Measurements from ENCODE around the gene TSPEAR. TPM values are rescaled to one million over a fixed set of nuclear protein-coding genes. Genes with fewer than 3 reads are reported as not detected.

The TSPEAR gene
- total RNA-seq, 2 experiments from 2014 or later = not detected

DNA sequence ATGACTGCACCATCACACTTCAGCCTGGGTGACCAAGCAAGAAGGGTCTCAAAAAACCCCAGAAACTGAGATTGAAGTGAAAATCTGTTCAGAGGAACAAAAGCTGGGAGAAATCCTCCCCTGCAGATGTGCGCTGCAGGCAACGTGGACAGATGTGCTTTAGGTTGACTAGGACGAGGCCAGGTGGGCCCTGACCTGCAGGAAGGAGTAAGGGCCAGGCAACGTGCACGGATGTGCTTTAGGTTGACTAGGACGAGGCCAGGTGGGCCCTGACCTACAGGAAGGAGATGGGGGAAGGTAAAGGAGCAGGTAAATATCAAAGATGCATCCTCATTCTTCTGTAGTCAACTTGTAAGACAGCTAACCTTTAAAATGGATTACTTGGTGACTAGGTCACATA, 26.9 kb downstream of the TSPEAR start:
- no peaks in the 10 kb centered on the region for H3K36me3 Mint-ChIP-seq (ENCODE audit: low read depth)
- H3K27ac Mint-ChIP-seq = no peak overlapping the region
- DNase-seq (no peak), ATAC-seq (no peak)
- no peaks in the 10 kb centered on the region for H3K27me3 Mint-ChIP-seq
- intact Hi-C loops (cut with micrococcal nuclease) = no loop called here
- TF ChIP-seq CTCF (IDR thresholded peaks at IDR 0.05) = no peak
- ChIA-PET CTCF (interaction anchor here (1.5 kb wide), 1 partner anchor 12 kb away, joined by 4 read pairs; the partner anchor contains the start of gene KRTAP10-12), POLR2A (no interaction called here)
- H3K9me3 Mint-ChIP-seq = no peaks in the 10 kb centered on the region
- H3K4me1 Mint-ChIP-seq (ENCODE audit: low read depth) = peaks cover 8% of the 10 kb centered on the region
- H3K4me3 Mint-ChIP-seq = no peak overlapping the region

DNA sequence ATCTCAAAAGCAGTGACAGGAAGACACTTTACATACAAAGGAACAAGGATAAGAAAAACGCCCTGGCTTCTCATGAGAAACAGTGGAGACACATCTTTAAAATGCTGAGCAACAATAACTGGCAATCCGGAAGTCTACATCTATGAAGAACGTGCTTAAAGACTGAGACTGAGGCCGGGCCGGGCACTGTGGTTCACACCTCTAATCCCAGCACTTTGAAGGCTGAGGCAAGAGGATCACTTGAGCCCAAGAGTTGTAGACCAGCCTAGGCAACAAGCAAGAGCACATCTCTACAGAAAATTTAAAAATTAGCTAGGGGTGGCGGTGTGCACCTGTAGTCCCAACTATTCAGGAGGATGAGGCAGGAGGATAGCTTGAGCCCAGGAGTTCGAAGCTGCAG, 27.3 kb downstream of the TSPEAR start:
- H3K9me3 Mint-ChIP-seq = no peaks in the 10 kb centered on the region
- ATAC-seq (no peak), DNase-seq (no peak)
- H3K27ac Mint-ChIP-seq = no peak overlapping the region
- TF ChIP-seq CTCF (IDR thresholded peaks at IDR 0.05) = no peak
- H3K4me3 Mint-ChIP-seq = no peak overlapping the region
- peaks cover 8% of the 10 kb centered on the region for H3K4me1 Mint-ChIP-seq (ENCODE audit: low read depth)
- ChIA-PET POLR2A (no interaction called here), CTCF (interaction anchor here (1.5 kb wide), 1 partner anchor 13 kb away, joined by 4 read pairs; the partner anchor contains the start of gene KRTAP10-12)
- intact Hi-C loops (cut with micrococcal nuclease) = no loop called here
- H3K27me3 Mint-ChIP-seq = no peaks in the 10 kb centered on the region
- no peaks in the 10 kb centered on the region for H3K36me3 Mint-ChIP-seq (ENCODE audit: low read depth)

DNA sequence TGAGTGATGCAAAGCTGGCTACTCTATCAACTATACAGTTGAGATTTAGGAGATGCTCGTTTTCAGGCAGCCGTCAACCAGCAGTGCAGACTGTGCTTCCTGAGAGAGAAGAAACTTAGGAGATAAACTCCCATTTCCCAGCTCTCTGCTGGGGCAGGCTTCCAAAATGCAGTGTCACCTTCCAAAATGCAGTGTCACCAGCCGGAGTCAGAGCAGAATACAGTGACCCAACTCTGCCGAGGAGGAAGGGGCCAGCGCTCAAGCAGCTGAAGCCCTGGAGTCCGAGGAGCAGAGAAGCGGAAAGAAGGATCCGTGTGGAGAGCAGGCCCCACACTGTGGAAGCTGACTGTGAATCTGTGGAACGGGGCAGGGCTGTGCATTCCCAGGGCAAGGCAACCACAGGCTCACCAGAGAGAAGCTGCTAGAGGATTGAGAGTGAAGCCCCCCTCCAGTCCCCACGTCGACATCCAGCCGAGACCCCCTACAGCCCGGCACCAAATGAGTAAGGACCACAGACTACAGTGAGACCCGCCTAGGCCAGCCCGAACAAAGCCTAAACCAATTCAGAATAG, 28.7 kb downstream of the TSPEAR start:
- no peak overlapping the region for H3K27ac Mint-ChIP-seq

DNA sequence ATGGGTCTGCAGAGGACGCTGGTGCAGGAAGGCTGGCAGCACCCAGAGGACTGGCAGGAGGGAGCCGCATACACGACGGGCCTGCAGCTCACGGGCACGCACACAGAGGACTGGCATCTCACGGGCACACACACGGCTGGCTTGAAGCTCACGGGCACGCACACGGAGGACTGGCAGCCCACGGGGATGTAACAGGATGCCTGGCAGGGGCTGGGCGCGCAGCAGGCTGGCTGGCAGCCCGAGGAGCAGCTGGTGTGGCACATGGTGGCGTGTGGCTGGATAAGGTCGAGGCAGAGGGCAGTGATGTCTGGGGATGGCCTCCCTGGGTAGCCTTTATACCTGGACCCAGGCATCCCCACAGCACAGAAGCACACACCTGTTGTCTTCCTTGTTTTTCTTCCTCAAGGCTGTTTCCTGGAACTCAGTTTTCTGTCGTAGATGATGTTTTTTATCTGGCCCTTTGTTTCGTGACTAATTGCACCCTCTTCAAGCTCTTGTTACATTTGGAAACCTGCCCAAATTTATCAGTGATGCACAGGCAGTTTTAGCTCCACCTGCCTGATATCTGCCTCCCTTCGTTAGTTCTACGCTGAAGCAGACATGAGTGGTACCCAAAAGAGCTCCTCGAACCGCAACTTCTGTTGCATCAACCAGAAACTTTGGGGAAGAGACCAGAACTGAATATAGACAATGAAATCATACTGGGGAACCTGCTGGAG, 29.4 kb downstream of the TSPEAR start, which contains the start of gene KRTAP12-1:
Gene KRTAP12-1 (minus strand): TSS at position 303 of the 719 bp plus-strand sequence. CDS start 40 bp downstream, at position 263.
- CTCF ChIA-PET = interaction anchor here (1.1 kb wide), 1 partner anchor 35 kb away, joined by 3 read pairs; no protein-coding TSS in a partner anchor
- Mint-ChIP-seq H3K36me3 (ENCODE audit: low read depth) (no peaks in the 10 kb centered on the region), H3K4me1 (ENCODE audit: low read depth) (peaks cover 8% of the 10 kb centered on the region), H3K9me3 (no peaks in the 10 kb centered on the region), H3K27me3 (no peaks in the 10 kb centered on the region), H3K27ac (no peak within 1 kb of the TSS), H3K4me3 (no peak within 1 kb of the TSS)
- intact Hi-C loops (cut with micrococcal nuclease) = no loop called here
- DNase-seq (no peak), ATAC-seq (no peak)
- TF ChIP-seq CTCF (IDR thresholded peaks at IDR 0.05) = no peak
- POLR2A ChIA-PET = no interaction called here

More for the DNA sequence above, 28.7 kb downstream of the TSPEAR start:
- Mint-ChIP-seq H3K9me3 (no peaks in the 10 kb centered on the region), H3K27me3 (no peaks in the 10 kb centered on the region), H3K4me3 (no peak overlapping the region), H3K36me3 (ENCODE audit: low read depth) (no peaks in the 10 kb centered on the region), H3K4me1 (ENCODE audit: low read depth) (peaks cover 8% of the 10 kb centered on the region)
- intact Hi-C loops (cut with micrococcal nuclease) = no loop called here
- ATAC-seq (no peak), DNase-seq (no peak)
- TF ChIP-seq CTCF (IDR thresholded peaks at IDR 0.05) = no peak
- CTCF ChIA-PET = interaction anchor here (1.1 kb wide), 1 partner anchor 36 kb away, joined by 3 read pairs; no protein-coding TSS in a partner anchor
- POLR2A ChIA-PET = no interaction called here

GRCh38 chr21:44681152-44681551, 30.2 kb downstream of the TSPEAR start:
- intact Hi-C loops (cut with micrococcal nuclease) = no loop called here
- Mint-ChIP-seq H3K4me3 (no peak overlapping the region), H3K9me3 (no peaks in the 10 kb centered on the region), H3K27me3 (no peaks in the 10 kb centered on the region), H3K36me3 (ENCODE audit: low read depth) (no peaks in the 10 kb centered on the region), H3K27ac (no peak overlapping the region), H3K4me1 (ENCODE audit: low read depth) (peaks cover 4% of the 10 kb centered on the region)
- ATAC-seq (no peak), DNase-seq (no peak)
- ChIA-PET CTCF (no interaction called here), POLR2A (no interaction called here)
- TF ChIP-seq CTCF (IDR thresholded peaks at IDR 0.05) = no peak
